Measurements from ENCODE around the gene TMED1.

Gene TMED1

DNA sequence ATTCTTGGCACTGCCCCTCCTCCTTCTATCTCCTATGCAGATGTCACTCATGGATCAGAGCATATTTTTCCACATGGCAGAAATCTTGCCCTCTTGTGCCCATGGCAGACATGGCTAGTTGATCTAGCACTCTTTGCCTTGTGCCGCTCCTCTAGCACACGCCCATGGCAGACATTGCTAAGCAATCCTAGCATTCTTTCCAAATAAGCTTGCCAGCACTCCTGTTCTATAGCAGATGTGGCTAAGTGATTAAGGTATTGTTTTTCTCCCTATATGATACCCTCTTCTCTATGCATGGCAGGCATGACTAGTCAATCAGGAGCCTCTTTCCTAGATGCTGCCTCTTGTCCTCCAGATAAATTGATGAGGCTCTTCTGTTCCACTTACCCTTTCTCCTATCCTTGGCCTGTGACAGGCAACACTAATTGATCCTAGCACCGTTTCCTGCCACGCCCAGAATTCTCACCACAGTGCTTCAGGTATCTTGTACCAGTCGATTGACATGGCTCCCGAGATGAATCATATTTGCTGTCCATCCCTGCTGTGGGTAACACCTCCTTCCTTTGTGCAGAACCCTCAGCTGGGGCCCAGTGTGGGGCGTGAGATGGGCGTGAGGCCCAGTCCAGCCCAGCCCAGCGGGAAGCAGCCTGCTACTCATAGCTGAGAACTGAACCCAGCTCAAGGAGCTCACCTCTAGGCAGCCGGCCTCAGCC, 26.9 kb downstream of the TMED1 start:
- no peak for FAIRE-seq

DNA sequence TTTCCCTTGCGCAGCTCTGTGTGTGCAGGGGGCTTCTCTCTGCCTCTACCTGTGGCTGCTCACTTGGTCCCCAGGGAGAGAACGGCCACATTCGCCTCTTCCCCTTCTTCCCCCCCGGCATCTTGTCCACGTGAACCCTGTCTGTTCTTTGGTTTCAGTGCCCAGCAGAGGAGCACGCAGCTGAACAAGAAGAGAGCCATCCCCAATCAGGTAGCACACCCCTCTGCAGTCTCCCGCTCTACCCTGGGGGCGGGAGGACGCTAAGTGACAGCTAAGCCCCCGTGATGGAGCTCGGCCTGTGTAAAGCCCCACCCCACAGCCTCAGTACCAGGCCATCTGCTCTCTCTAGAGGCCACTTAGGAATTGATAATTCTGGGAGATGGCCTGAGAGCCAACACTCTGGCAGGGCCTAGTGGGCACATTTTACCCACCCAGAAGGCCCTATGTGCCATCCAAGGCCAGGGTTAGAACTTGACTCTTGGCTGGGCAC, 30.2 kb downstream of the TMED1 start:
- FAIRE-seq = no peak

DNA sequence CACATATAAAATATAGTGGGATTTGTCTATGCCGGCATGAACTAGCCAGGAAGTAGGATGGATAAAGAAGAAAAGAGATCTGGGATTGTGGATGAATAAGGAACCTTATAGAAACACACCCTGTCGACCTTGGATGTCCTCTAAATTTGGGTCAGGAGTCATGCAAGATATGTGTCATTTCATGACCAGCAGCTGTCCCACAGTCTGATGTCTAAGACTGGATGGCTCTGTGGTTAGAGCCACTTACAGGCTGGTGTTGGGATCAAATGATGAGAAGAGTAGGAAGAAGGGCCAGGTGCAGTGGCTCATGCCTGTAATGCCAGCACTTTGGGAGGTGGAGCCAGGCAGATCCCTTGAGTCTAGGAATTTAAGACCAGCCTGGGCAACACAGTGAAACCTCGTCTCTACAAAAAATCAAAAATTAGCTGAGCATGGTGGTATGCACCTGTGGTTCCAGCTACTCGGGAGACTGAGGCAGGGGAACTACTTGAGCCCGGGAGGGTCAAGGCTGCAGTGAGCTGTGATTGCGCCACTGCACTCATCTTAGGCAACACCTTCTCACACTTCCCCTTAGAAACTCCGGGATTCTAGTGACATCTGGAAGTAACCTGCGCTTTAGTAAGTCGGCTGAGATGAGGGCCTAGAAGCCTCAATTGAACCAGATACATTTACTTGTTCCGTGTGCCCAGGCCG, 30.8 kb downstream of the TMED1 start:
- FAIRE-seq = no peak

DNA sequence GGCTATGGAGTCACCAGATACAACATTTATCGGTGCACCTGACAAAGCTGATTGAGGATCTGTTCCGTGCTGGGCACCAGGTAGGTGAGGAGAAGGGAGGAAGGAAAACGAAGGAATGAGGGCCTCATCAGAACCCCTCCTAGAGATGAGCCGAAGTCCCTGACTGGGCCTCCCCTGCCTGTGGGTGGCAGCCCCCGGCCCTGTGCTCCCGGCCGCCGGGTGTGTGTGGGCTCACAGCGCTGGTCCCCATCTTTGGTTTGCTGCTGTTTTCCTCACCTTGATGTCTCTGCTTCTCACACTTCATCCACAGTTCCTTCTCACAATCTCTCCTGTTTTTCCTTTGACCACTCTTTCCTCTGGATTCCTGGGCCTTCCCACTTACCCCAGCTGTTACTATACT, 32.8 kb downstream of the TMED1 start:
- no peak for FAIRE-seq

DNA sequence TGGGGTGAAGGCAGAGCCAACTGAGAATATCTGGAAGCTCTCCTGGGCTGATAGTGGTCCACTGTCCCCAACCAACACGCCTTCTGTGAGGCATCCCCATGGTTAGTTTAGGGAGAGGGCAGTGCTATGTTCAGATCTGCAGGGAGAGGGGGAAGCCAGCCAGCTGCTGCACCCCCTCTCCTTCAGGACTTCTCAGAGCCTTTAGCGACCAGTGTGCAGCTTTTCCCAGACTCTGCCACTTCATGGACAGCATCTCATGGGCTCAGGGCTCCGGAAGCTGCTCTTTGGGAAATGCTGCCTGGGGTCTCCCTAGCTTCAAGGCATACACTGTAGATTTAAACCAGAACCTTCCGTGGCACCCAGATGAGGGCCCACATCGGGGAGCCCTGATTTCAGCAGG, 33.5 kb downstream of the TMED1 start:
- no peak for FAIRE-seq

DNA sequence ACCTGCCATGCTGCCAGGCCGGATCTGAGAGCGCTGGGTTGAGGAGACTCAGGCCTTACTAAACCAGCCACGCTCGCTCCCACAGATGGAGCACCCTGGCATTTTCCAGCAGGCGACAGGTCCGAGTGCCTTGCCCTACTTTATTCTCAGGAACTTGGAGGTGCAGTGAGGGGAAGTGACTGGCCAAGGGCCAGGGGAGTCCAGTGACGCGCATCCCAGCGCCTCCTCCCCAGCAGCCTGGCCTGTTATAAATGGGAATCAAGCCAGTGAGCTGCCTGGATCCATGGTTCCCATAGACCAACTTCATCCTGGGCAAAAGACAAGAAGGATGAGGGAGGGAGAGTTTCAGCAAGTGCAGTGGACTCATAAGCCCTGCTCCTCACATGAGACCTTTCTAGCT, 35.5 kb downstream of the TMED1 start:
- FAIRE-seq = no peak

DNA sequence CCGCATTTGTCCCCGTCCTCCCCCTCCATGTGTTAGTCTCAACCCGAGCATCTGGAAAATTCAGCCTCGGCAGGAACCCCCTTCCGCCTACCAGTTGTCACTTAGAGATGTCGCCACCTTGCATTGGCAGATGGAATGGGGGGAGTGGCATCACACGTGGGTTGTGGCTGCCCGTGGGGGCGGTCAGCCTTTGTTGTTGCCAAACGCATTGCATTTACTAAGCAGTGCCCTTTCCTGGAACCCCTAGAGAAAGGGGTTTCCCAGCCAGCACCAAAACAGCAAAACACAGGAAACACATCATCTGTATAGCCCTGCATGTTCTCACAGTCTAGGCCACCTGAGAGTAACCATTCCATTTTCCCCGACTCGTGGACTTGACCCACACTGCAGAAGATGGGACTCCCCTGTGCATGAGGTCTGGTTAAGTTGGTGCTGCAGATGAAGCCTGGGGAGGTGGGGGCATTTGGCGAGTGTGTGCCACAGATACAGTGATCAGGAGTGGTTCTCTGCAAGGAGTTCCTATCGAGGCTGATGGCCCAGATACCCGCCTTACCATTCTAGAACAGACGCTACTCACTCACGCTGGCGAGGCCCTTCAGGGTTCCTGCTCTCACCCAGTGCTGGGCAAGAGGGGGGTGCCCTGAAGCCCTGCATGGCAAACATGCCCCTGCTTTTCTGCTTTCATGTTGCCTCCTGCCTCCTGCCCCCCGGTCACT, 38.3 kb downstream of the TMED1 start:
- no peak for FAIRE-seq

DNA sequence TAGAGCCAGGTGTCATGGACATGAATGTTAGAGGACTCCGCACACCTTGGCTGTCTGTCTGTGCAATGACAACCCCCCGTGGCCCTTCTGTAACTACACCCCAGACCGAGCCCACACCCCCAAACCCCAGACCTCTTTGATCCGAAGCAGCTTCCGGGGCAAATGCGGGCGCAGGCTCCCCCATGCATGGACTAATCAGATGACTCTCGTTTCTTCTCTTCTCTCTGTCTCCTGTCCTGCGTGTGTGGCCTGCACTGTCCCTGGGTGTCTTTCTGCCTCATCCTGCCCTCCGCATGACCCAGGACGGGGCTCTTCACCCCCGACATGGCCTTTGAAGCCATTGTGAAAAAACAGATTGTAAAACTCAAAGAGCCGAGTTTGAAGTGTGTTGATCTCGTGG, 38.9 kb downstream of the TMED1 start:
- FAIRE-seq = no peak

DNA sequence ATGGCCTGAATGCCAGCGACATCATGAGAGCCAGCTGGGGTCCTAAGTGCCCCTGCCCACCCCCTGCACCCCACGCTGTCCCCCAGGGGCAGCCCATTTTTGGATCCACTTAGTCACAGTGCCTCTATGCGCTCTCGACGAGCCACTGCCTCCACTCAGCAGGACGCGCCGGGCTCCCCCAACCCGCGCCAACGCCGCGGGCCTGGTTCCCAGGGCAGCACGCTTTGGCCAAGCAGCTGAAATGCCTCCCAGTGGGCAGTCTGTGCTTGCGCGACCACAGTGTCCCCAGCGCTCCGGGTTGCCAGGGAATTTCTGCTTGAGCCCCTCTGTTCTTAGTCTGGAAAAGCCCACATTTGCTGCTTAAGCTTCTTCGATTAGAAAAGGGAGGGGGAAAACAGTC, 39.4 kb downstream of the TMED1 start:
- no peak for FAIRE-seq

DNA sequence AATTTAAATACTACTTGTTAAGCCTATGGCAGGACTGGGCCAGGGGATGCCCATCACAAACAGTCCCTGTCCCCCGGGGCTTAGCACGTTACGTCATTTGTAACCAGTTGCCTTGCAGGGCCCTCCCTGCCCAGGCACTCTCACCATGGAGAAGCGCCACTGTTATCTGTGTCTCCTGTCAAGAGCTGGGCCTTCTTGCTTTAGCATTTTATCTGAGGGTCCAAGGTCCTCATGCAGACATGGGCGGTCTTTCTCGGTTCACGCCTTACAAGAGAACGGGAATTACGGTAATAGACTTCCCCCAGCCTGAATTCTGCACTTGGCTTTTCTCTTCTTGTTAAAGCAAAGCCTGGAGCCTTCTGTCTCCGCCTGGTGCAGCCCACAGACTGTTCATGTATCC, 46.1 kb downstream of the TMED1 start:
- FAIRE-seq = no peak

DNA sequence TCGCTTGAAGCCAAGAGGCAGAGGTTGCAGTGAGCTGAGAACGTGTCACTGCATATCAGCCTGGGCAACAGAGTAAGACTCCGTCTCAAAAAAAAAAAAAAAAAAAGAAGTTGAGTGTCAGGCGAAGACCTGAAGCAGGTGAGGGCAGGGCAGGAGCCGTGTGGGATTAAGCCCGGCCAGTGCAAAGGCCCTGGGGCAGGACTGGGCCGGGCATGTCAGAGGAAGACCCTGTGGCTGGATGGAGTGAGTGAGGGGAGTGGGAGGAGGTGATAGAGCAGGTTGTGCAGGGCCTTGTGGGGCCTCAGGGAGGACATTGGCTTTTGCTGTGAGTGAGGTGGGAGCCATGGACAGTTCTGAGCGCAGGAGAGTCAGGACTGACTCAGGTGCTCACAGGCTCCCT, 47.9 kb downstream of the TMED1 start:
- FAIRE-seq = no peak

DNA sequence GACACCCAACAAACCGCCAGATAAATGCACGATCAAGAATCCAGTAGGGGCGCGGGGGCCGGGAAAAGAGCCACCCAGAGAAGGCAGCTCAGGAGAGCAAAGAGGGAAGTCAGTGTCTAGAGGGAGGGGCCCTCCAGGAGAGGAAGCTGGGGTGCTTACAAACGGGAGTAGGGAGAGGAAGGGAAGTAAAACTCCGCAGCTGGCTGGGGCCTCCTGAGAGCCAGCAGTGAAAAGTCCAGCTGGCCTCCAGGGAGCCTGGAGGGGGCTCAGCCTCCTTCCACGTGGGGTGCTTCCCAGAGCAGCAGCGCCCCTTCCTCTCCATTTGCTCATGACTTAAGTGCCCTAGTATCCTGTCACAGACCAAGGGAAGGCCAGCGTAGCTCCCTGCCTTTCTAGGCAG, 51.8 kb downstream of the TMED1 start:
- no peak for FAIRE-seq

DNA sequence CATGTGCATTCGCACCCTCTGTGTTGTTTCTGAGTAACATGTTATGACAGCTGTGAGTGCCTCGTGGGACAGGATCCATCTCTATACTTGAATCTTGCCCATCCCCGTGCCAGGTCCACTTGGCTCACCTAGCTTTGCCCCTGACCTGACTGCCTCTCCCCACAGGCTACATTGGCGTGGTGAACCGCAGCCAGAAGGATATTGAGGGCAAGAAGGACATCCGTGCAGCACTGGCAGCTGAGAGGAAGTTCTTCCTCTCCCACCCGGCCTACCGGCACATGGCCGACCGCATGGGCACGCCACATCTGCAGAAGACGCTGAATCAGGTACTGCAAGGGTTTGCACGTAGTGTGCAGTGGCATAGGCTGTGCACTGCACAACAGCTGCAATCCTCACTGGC, 53.2 kb downstream of the TMED1 start:
- no peak for FAIRE-seq
